ENCODE measurements around the gene CALM3.

Gene CALM3

DNA sequence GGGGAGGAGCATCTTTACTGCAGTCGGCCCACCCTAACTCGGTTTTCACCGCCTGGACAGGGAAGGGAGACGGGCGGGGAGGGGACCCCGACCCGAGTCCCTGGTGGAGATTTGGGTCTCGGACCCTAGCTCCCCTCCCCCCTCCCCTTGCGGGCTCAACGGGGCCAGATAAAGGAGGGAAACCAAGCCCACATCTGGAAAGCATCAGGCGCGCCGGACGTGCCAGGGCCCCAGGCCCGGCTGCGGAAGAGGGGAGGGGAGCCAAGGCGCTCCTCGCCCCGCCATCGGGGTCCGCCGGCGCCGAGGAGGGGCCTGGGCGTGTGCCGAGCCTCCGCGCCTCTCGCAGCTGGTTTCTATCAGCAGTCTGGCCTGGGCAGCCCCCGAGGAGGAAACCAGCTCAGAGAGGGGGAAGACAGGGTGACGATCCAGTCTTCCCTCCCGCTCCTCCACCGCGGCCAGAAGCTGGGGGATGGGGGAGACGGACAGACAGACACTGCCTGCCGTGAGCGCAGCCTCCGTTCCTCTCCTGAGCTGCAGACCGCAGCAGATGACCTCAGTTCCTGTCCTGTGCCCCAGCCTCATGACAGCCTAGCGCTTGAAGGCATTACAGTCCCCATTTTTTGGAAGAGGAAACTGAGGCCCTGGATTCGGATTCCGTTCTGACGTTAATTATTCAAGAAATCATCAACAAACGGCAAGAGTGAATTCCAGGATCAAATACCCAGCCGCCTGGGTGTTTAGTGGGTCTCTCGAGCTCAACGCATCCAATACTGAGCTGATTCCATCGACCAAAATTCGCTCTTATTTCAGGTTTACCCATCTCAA is 38.4 kb downstream of the CALM3 start:
- peak; percentile 72 for DNase-seq

DNA sequence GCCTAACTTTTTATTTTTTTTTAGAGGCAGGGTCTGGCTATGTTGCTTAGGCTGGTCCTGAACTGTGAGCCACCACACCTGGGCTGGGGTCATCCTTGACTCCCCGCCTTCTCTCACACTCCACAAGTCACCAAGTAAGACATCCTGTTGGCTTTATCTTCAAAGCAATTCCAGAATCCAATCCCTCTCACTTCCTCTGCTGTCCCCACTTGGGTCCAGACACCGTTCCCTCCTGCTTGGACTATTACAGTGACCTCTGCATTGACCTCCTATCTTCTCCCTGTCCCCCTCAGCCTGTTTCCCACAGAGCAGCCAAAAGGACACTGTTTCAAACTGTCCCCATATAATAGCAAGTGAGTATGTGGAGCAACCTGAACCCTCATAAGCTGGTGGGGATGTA is 39.5 kb downstream of the CALM3 start:
- DNase-seq: no peak

DNA sequence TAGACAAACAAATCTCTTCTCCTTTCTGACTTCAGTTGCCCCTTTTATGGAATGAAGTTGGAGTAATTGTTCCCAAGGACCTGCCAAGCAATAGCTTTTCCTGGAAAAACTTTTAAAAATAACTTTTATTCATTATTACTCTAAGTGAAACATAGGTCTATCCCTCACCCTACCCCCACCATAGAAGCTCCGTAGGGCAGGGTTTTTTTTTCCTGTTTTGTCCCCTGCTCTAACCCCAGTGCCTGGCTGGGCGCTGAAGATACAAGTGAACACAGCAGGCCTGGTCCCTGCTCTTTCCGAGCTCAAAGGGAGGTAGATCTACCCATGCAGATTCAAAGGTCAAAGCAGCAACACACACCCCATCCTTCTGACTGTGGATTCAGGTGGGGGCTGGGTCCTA is 43.6 kb downstream of the CALM3 start:
- no peak for DNase-seq

DNA sequence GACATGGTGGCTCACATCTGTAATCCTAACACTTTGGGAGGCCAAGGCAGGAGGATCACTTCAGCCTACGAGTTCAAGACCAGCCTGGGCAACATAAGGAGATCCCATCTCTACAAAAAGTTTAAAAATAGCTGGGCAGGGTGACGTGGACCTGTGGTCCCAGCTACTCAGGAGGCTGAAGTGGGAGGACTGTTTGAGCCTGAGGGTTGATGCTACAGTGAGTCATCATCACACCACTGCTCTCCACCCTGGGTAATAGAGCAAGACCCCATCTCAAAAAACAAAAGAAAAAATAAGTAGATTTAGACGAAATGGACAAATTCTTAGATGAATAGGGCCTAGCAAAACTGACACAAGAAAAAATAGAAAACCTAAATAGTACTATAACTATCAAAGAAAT is 45.3 kb downstream of the CALM3 start:
- DNase-seq: no peak

DNA sequence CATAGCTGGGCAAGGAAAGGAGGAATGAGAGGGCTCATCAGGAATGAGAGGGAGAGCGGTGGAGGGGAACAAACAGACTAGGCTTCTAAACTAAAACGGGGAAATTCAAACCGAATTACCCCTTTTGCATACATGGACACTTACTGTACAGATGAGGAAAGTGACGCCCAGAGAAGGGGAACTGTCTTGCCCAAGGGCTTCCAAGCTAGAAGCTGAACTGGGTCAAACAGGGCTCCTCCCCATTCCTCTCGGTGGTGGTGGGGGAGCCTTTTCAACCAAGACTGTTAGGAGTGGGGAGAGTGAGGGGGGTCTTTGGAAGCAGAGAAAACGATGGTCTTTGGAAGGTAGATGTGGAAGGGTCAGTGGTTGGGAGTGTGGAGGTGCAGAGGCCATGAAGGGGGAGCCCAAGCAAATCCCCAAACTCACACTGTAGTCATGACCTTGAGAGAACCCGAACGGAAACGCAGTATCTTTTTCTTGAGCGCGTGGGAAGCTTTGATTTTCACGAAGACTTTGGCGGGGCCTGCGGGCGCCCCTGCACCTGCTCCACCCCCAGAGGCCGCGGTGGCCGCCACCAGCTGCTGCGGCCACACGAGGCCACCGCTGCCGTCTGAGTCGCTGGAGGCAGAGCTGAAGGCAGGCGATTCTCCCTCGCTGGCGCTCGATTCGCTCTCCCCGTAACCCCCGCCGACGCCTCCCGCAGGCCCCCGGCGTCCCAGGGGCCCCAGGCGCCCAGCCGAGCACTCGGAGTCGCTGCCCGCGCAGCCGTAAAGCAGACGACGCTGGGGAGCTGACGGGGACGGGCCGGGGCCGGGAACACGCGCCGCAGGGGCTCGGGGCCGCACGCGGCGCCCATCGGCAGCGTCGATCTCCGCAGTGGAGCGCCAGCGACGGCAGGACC is 47.2 kb downstream of the CALM3 start:
- no peak for DNase-seq

DNA sequence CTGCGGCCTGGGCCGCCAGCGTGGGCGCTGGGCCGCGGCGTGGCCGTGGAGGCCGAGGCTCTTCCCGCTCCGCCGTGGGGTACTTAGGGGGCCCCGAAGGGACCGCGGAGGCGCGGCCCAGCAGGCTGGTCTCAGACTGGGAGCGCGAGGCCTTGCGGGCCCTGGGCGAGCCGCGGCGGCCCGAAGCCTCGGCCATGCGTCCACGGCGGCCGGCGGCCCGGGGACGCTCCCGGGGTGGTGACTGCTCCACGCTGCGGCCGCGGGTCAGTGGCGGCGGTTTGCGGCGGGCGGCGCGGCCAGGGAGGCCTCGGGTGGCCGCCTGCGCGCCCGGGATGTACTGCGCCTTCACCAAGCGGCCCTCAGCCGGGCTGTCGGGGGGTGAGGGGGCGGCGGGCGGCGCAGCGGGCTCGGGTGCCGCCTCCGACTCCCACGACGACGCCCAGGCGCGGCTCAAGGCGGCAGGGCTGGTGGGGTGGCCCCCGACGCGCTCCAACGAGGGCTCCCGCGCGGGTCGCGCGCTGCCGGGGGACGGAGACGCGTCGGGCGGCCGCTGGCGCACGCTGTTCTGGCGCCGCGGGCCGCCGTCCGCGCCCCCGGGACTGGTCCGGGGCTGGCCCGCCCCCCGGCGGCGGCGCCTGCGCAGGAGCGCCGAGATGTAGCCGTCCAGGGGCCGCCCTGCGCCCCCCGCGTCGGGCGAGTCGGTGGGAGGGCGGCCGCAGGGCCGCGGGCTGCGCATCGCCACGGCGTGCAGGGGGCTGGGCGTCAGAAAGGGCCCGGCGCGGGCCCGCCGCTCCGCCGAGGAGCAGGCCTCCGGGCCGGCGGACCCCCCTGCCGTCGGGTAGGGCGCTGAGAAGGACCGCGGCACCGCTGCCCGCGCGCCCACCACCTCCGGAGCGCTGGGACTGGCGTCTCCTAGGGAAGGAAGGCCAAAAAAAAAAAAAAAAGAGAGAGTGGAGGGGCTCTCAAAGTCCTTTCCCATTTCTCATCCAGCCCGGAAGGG is 48.1 kb downstream of the CALM3 start:
- DNase-seq: no peak

DNA sequence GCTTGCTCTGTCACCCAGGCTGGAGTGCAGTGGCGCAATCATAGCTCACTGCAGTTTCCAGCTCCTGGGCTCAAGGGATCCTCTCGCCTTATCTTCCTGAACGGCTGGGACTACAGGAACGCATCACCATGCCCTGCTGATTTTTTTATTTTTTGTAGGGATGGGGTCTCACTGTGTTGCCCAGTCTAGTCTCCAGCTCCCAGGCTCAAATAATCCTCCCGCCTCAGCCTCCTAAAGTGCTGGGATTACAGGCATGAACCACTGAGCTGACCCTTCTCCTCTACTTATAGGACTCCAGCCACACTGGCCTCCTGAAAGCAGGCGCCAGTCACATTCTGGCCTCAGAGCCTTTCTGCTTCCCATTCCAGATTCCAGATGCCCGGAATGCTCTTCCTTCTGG is 49.3 kb downstream of the CALM3 start:
- no peak for DNase-seq

DNA sequence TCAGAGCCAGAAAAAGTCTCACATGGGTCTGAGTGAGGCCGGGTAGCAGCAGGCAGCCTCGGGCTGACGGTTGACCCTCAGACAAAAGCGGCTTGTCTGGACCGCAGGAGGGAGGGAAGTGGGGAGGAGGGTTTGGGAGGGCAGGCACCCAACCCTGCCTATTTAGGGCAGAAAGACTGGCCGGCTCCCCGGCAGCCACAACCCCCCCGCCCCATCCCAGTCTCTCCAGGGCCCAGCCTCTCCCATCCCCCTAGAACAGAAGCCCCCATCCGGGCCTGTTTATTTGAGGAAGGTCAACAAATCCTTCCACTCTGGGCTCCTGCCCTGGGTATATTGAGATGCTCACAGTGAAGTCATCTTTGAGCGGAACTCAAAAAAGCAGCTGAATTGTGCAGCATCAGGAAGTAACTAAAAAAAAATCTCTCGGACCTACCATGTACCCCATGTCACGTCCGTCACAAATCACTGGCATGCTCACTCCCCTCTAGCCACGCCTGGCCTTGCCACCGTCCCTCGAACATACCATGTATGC is 53.6 kb downstream of the CALM3 start:
- DNase-seq: no peak

DNA sequence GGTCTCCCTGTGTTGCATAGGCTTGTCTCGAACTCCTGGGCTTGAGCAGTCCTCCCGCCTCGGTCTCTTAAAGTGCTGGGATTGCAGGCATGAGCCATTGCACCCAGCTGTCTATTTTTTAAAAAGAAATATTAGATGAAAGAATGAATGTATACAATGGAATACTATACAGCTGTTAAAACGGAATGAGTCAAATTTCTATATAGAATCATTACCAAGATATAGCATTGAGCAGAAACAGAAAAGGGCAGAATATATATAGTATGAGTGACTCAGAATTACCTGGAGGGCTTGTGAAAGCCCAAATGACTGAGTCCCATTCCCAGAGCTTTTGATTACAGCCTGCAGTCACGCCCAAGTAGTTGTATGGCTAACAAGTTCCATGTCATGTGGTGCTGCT is 55.4 kb downstream of the CALM3 start:
- no peak for DNase-seq

DNA sequence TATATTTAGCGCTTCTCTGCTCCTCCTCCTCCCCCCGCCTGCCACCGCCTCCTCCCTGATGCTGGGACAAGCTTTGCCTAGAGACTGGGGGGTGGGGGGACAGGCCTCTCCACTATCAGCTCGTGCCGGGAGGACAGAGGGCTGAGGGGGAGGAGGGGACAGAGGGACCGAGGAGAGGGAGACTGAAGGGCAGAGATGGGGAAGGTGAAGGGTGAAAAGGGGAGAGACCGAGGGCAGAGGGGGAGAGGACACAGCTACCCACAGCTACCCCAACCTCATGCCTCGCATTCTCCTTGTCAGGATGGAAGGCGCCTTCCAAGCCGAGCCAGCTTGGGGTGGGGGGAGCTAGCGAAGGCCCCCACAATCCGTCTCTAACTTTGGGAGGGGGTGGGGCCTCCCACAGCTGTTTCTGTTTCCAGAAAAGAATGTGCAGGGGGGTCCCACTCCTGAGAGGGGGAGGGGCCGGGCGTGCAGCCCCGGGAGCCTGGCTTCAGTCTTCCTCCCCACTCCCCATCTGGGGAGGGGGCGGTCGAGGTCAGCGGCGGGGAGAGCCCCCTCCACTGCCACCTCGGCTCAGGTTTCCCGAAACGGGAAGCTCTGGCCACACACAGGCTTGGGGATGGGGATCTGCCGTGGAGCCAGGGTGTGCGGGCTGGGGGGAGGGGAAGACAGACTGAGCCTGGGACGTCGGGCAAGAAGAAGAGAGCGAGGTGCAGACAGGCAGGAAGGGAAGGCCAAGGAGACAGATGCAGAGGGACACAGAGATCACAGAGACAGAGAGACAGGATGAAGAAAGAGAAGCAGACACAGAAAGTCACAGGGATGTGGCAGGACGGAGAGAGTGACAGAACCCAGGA is 58.2 kb downstream of the CALM3 start:
- DNase-seq: peak; percentile 37

DNA sequence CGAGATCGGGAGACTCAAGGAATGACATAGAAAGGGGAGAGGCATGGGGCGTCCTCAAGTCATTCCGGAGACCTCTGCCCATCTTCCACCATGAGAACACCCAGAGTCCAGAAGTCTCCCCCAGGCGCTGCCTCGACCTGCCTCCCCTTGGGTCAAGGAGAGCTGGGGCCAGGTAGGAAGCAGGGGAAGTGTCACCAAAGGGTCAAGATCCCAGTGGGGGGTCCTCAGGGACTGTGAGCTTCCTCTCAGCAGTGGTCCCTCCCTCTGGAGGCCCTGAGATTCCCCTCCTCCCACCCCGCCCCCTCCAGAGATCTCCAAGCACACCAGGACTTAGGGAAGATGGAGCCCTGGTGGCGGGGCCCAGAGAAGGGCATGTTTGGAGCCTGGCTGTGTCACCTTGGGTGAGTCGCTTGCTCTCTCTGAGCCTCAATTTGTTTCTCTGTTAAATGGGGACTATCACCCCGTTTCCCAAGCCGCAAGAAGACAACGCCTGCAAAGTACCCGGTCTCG is 58.9 kb downstream of the CALM3 start:
- DNase-seq: no peak
